GM12865 (cell line): ENCODE results near the gene SCAPER.

Experiments used
- DNase-seq: peaks from one replicate; pipeline ENCODE4 v3.0.0; 2010; ENCODE audit warnings: low read depth
- H3K4me3 ChIP-seq: 2 replicates; pipeline ENCODE4 v1.5.1; 2011; ENCODE audit warnings: mild to moderate bottlenecking, low read depth, low read length, control low read depth
- CTCF ChIP-seq: IDR thresholded peaks from 2 replicates; pipeline ENCODE4 v1.5.1; 2011; ENCODE audit warnings: low read length, control low read depth, low read depth, inconsistent platforms; ENCODE audit not compliant: insufficient read depth; ENCODE audit errors: missing control alignments

The SCAPER gene

GRCh38 chr15:76391309-76391708, 513.8 kb downstream of the SCAPER start:
- H3K4me3 ChIP-seq, result no peak overlapping the region
- no peak for DNase-seq
- TF ChIP-seq CTCF, result no peak

- H3K4me3 ChIP-seq, result no peak overlapping the region
- DNase-seq, result no peak
- no peak for TF ChIP-seq CTCF
Observed at GRCh38 chr15:76390571-76390970, 514.6 kb downstream of the SCAPER start.

GRCh38 chr15:76386926-76387325, 518.2 kb downstream of the SCAPER start:
- no peak for TF ChIP-seq CTCF
- H3K4me3 ChIP-seq, result no peak overlapping the region
- no peak for DNase-seq

GRCh38 chr15:76386178-76386577, 519.0 kb downstream of the SCAPER start:
- TF ChIP-seq CTCF, result no peak
- DNase-seq, result no peak
- H3K4me3 ChIP-seq, result no peak overlapping the region

- TF ChIP-seq CTCF, result no peak
- H3K4me3 ChIP-seq, result no peak overlapping the region
- DNase-seq, result no peak
Observed at GRCh38 chr15:76384409-76384808, 520.7 kb downstream of the SCAPER start.

GRCh38 chr15:76382987-76383728, 522.0 kb downstream of the SCAPER start:
- no peak overlapping the region for H3K4me3 ChIP-seq
- no peak for TF ChIP-seq CTCF
- DNase-seq, result no peak

GRCh38 chr15:76381366-76381765, 523.8 kb downstream of the SCAPER start:
- H3K4me3 ChIP-seq, result no peak overlapping the region
- DNase-seq, result no peak
- TF ChIP-seq CTCF, result no peak
